Measurements from ENCODE around the gene USP5. TPM values are rescaled to one million over a fixed set of nuclear protein-coding genes. Genes with fewer than 3 reads are reported as not detected.

The USP5 gene
- total RNA-seq, 1 experiment from 2014 or later, result 107 TPM

DNA sequence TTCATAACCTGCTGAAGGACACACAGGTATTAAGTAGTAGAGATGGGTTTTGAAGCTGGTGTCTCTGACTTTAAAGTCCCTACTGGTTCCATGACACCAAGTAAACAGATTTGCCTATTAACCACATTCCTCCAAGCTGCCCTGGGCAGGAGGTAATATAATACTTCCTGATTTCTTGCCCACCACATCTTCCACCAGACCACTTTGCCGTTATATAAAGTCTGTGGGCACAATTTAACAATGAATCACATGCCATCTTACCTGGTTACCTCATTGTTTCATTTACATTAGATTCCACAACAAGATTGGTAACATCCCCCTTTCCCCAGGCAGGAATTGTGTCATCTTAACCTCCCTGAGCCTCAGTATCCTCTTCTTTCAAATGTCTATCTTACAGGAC, 51.8 kb downstream of the USP5 start:
- Histone ChIP-seq H3K9me3 (ENCODE audit: low read length) (no peaks in the 10 kb centered on the region), H3K79me2 (ENCODE audit: low read length) (no peaks in the 10 kb centered on the region), H3F3A (ENCODE audit: low read length, unreplicated experiment) (no peaks in the 10 kb centered on the region), H4K20me1 (ENCODE audit: low read length) (no peaks in the 10 kb centered on the region), H3K27ac (ENCODE audit: low read length) (peak overlapping the region; percentile 22), H3K4me2 (ENCODE audit: low read length) (peak overlapping the region; percentile 99), H3K4me3 (ENCODE audit: low read length) (peak overlapping the region; percentile 85; the same call in 1 of the 2 replicates), H3K4me1 (ENCODE audit: insufficient read depth, low read length) (peaks cover 16% of the 10 kb centered on the region), H3K36me3 (ENCODE audit: low read depth, low read length) (no peaks in the 10 kb centered on the region), H3K9me2 (replicated peaks; ENCODE audit: low read length) (no peaks in the 10 kb centered on the region), H2AFZ (ENCODE audit: low read length) (peak overlapping the region; percentile 99; the same call in 1 of the 2 replicates), H3K27me3 (ENCODE audit: low read length) (no peaks in the 10 kb centered on the region), H3K9ac (ENCODE audit: low read length) (no peak overlapping the region)
- CTCF ChIA-PET, result interaction anchor here (0.6 kb wide), 1 partner anchor 19 kb away, joined by 3 read pairs; no protein-coding TSS in a partner anchor
- ATAC-seq (peak; percentile 25), DNase-seq (peak; percentile 78)
- intact Hi-C loops (cut with micrococcal nuclease), result no loop called here
- POLR2A ChIA-PET (ENCODE audit: unreplicated experiment), result no interaction called here
- TF ChIP-seq, protein P1, sequence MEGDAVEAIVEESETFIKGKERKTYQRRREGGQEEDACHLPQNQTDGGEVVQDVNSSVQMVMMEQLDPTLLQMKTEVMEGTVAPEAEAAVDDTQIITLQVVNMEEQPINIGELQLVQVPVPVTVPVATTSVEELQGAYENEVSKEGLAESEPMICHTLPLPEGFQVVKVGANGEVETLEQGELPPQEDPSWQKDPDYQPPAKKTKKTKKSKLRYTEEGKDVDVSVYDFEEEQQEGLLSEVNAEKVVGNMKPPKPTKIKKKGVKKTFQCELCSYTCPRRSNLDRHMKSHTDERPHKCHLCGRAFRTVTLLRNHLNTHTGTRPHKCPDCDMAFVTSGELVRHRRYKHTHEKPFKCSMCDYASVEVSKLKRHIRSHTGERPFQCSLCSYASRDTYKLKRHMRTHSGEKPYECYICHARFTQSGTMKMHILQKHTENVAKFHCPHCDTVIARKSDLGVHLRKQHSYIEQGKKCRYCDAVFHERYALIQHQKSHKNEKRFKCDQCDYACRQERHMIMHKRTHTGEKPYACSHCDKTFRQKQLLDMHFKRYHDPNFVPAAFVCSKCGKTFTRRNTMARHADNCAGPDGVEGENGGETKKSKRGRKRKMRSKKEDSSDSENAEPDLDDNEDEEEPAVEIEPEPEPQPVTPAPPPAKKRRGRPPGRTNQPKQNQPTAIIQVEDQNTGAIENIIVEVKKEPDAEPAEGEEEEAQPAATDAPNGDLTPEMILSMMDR (conservative IDR thresholded peaks at IDR 0.05; ENCODE audit: low read depth, low read length), result no peak
- TF ChIP-seq EZH2phosphoT487 (IDR thresholded peaks at IDR 0.05; ENCODE audit: borderline replicate concordance, low read length) (no peak), EZH2 (IDR thresholded peaks at IDR 0.05; ENCODE audit: low read length, unreplicated experiment) (no peak)
- no TSS peak for BruUV-seq (replicated peaks)

DNA sequence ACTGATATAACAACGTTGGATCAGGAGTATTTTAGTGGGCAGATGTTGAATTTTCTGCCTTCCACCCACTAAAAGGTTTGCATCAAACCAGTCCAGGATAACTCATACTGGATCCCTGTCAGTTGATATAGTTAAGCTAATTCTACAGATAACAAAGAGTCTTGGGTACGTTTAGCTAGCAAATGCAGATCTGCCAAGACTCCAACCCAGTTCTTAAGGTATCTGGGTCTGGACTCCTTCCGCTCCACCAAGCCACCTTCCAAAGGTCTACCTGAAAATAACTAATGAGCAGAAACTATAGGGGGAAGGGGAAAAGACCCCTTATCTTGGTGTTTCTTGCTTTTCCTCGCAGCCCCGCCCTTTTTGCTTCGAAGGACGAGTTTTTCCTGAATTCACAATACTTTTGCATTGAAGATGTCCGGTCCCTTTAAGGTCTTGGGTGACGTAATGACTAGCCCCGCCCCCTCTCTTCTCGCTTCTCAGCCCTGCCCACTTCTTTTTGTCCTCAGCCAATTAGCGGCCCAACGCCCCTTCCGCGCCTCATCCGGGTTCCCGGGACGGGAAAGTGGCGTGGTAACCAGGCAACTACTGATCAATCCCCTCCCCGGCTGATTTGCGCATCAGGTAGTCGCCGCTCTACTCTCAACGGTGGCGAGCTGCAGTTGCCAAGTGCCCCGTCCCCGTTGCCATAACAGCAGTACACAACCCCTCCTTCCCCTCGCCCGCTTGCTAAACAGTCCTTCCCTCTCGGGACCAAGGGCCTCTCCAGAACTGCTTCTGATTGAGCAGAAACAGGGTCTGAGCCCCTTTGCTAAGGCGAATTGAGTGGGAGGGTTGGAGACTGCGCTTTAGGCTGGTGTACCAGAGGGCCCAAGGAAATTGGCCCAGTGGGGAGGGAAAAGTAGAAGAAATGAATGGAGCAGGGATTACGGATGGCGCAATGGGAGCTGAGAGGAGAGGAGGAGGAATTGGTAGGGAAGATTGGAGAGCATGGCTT, 52.6 kb downstream of the USP5 start, which contains the start of gene LRRC23:
Gene LRRC23 (plus strand): TSS at position 543 of the 997 bp plus-strand sequence. CDS start 812 bp downstream, outside the sequence.
- ChIA-PET CTCF (no interaction called here), POLR2A (ENCODE audit: unreplicated experiment) (interaction anchor here (0.6 to 0.9 kb wide), 3 partner anchors 13 to 46 kb away, joined by 3 to 8 read pairs (median 4); no protein-coding TSS in a partner anchor)
- ATAC-seq (peak; percentile 95), DNase-seq (peak; percentile 92)
- BruUV-seq (replicated peaks), result TSS peak; percentile 65
- Histone ChIP-seq H3F3A (ENCODE audit: low read length, unreplicated experiment) (no peaks in the 10 kb centered on the region), H3K27me3 (ENCODE audit: low read length) (no peaks in the 10 kb centered on the region), H2AFZ (ENCODE audit: low read length) (peak within 1 kb of the TSS; percentile 99), H3K9me3 (ENCODE audit: low read length) (no peaks in the 10 kb centered on the region), H3K4me3 (ENCODE audit: low read length) (peak within 1 kb of the TSS; percentile 85), H3K36me3 (ENCODE audit: low read depth, low read length) (no peaks in the 10 kb centered on the region), H3K4me2 (ENCODE audit: low read length) (peak within 1 kb of the TSS; percentile 99), H3K9me2 (replicated peaks; ENCODE audit: low read length) (no peaks in the 10 kb centered on the region), H4K20me1 (ENCODE audit: low read length) (no peaks in the 10 kb centered on the region), H3K79me2 (ENCODE audit: low read length) (no peaks in the 10 kb centered on the region), H3K9ac (ENCODE audit: low read length) (peak within 1 kb of the TSS; percentile 72), H3K27ac (ENCODE audit: low read length) (peak within 1 kb of the TSS; percentile 22), H3K4me1 (ENCODE audit: insufficient read depth, low read length) (peaks cover 16% of the 10 kb centered on the region)
- intact Hi-C loops (cut with micrococcal nuclease), result no loop called here
- TF ChIP-seq EZH2phosphoT487 (IDR thresholded peaks at IDR 0.05; ENCODE audit: borderline replicate concordance, low read length) (no peak), EZH2 (IDR thresholded peaks at IDR 0.05; ENCODE audit: low read length, unreplicated experiment) (no peak)
- TF ChIP-seq, protein P1 (conservative IDR thresholded peaks at IDR 0.05; ENCODE audit: low read depth, low read length), result no peak

Measured in PC-3 (cell line).